ENCODE results near the gene FILIP1L.

Gene FILIP1L

DNA sequence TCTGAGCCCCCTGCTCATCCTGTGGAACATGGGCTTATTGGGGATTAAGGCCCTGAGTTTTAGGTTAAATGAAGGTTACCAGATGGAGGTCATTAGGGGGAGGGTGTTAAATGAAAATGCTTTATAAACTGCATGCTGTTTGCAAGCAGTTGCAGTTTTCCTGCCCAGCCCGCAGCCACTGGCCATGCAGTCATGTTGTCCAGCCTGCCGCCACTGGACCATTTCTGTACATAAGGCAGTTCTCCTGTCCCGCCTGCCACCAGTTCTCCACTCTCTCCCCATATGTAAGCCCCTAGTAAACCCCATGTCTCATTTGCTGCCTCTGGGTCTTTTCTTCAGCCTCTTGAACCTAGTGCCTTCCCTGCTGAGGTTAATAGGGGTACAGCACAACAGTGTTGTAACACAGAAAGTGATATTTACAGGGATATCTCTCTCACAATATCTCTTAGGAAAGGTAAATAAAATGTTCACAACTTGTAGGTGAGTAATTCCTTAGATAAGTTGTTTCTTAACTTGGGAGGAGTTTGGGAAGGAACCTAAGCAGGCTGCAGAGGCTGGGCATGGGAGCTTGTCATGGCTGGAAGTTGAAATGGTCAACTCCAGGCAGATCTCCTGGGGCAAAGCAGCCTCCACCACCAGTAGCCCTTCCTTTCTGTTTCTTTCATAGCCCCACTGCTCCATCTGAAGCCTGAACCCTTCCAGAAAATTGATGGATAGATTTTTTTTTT lies 148.5 kb downstream of the FILIP1L start:
- H3K27me3 ChIP-seq (ENCODE audit: insufficient read depth, low read depth, severe bottlenecking): no peaks in the 10 kb centered on the region
- H3K36me3 ChIP-seq: no peaks in the 10 kb centered on the region
- H3K4me3 ChIP-seq (ENCODE audit: low read depth, low read length): no peak overlapping the region
- peak overlapping the region; percentile 69 for H3K27ac ChIP-seq
- peak; percentile 20 for DNase-seq
- no peaks in the 10 kb centered on the region for H3K9me3 ChIP-seq (ENCODE audit: severe bottlenecking)
- TF ChIP-seq, protein P1, sequence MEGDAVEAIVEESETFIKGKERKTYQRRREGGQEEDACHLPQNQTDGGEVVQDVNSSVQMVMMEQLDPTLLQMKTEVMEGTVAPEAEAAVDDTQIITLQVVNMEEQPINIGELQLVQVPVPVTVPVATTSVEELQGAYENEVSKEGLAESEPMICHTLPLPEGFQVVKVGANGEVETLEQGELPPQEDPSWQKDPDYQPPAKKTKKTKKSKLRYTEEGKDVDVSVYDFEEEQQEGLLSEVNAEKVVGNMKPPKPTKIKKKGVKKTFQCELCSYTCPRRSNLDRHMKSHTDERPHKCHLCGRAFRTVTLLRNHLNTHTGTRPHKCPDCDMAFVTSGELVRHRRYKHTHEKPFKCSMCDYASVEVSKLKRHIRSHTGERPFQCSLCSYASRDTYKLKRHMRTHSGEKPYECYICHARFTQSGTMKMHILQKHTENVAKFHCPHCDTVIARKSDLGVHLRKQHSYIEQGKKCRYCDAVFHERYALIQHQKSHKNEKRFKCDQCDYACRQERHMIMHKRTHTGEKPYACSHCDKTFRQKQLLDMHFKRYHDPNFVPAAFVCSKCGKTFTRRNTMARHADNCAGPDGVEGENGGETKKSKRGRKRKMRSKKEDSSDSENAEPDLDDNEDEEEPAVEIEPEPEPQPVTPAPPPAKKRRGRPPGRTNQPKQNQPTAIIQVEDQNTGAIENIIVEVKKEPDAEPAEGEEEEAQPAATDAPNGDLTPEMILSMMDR (IDR thresholded peaks at IDR 0.05; ENCODE audit: low read depth, low read length): no peak

DNA sequence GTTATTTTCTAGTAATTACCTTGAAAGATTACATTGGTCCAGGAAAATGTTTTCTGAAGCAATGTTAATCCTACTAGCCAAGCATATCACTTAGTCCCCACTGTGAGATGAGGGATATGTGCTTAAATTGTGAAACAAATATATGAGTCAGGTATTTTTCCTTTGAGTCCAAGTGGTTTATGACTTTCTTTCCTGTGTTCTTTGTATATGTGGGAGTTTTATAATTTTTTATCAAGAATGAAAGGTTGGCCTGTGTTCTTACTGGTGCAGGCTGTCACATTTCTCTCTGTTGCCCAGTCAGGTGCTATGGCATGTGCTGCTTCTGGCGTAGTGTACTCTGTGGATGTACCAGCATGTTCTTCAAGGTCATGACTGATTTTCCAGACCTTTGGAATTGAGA lies 149.2 kb downstream of the FILIP1L start:
- DNase-seq: no peak
- H3K27me3 ChIP-seq (ENCODE audit: insufficient read depth, low read depth, severe bottlenecking): no peaks in the 10 kb centered on the region
- no peaks in the 10 kb centered on the region for H3K9me3 ChIP-seq (ENCODE audit: severe bottlenecking)
- TF ChIP-seq, protein P1 (IDR thresholded peaks at IDR 0.05; ENCODE audit: low read depth, low read length): no peak
- peak overlapping the region; percentile 69 for H3K27ac ChIP-seq
- no peak overlapping the region for H3K4me3 ChIP-seq (ENCODE audit: low read depth, low read length)
- no peaks in the 10 kb centered on the region for H3K36me3 ChIP-seq

DNA sequence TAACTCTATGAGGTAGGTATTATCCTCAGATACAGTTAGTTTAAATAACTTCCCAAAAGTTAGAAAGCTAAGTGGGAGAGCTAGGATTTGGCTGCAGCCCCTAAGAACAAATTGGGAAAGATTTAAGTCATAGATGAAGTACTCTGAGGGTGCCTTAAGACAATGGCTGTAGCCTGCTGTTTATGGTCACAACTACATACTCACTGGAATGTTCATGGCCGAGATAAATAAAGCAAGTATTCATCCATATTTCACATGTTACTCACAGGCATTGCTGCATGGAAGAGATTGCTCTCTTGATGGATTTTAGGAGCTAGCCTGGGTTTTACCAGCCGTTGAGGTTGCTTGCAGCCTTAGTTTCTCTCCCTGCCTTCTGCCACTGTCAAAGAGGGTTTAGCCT lies 151.6 kb downstream of the FILIP1L start:
- DNase-seq: no peak

DNA sequence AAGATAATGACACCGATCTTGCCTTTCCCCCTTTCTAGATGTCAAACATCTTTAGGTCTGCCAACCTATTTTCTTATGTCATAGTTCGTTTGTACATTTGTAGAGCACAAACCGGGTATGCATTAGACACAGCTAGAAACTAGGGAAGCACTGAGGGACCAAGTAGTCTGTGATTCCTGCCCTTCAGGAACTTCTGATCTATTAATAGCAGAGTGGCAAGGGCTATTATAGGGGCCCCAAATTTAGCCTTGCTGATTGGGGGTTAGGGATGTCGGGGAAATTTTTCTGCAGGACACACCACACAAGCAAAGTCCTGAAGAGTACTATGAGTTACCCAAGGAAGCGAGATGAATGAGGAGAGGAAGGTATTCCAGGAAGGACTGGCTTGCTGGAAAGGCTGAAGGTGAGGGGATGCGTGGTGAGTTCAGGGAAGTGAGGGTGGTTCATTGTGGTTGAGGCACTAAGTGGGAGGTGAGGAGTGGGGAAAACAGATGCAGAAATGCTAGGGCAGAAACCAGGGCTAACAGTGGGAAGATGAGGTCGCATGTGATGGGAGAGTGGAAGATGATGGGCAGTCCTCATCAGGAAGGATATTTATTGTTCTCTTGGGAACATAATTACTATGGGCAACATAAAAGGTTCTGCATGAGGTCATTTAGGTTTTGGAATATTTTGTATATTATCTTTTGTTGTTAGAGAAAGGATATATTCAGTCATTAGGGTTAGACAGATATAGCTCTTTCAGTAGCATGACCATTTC lies 152.4 kb downstream of the FILIP1L start:
- TF ChIP-seq, protein P1 (IDR thresholded peaks at IDR 0.05; ENCODE audit: low read depth, low read length): no peak
- no peak for DNase-seq
- Histone ChIP-seq H3K27ac (no peak overlapping the region), H3K4me3 (ENCODE audit: low read depth, low read length) (no peak overlapping the region), H3K9me3 (ENCODE audit: severe bottlenecking) (no peaks in the 10 kb centered on the region), H3K27me3 (ENCODE audit: insufficient read depth, low read depth, severe bottlenecking) (no peaks in the 10 kb centered on the region), H3K36me3 (no peaks in the 10 kb centered on the region)

More for the DNA sequence above, 151.6 kb downstream of the FILIP1L start:
- Histone ChIP-seq H3K27ac (no peak overlapping the region; the same call in 1 of the 2 replicates), H3K9me3 (ENCODE audit: severe bottlenecking) (no peaks in the 10 kb centered on the region), H3K36me3 (no peaks in the 10 kb centered on the region), H3K27me3 (ENCODE audit: insufficient read depth, low read depth, severe bottlenecking) (no peaks in the 10 kb centered on the region), H3K4me3 (ENCODE audit: low read depth, low read length) (no peak overlapping the region)
- TF ChIP-seq, protein P1 (IDR thresholded peaks at IDR 0.05; ENCODE audit: low read depth, low read length): no peak

DNA sequence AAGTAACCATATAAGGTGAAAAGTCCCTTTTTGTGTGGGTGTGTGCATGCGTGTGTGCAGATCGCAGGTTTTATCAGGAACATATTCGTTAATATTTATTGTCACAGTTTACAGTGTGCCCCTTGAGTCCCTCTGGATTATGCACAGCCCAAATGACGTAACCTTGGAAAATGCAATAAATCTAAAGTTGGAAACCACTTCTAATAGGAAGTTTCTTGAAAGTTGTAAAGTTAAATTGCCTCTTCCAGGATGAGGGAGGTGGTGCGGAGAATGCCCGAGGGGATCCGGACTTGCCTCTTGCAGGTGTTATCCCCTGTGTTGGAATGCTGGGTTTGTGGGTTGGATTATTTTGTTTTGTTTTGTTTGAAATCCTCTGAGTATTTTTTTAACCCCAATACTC lies 153.4 kb downstream of the FILIP1L start:
- Histone ChIP-seq H3K9me3 (ENCODE audit: severe bottlenecking) (no peaks in the 10 kb centered on the region), H3K36me3 (no peaks in the 10 kb centered on the region; the same call in 1 of the 2 replicates), H3K27ac (no peak overlapping the region), H3K4me3 (ENCODE audit: low read depth, low read length) (no peak overlapping the region), H3K27me3 (ENCODE audit: insufficient read depth, low read depth, severe bottlenecking) (no peaks in the 10 kb centered on the region)
- TF ChIP-seq, protein P1 (IDR thresholded peaks at IDR 0.05; ENCODE audit: low read depth, low read length): no peak
- DNase-seq: no peak
